RWPE1 (cell line): ENCODE results near the gene NSD1.

Experiments used
- CTCF ChIA-PET: fragments of 350-600 bp; sonication (Branson Sonifier 250); formaldehyde crosslinking; extraction: SDS; loops from one replicate; lab custom pipeline; 2021; lab: Yijun Ruan, JAX
- POLR2A ChIA-PET: fragments of 400-600 bp; formaldehyde crosslinking; extraction: SDS; loops from one replicate; lab custom pipeline; 2020; ENCODE audit warnings: antibody characterized with exemption; ENCODE audit not compliant: low non-redundant PET; lab: Yijun Ruan, JAX
- DNase-seq: peaks from one replicate; pipeline ENCODE4 v3.0.0; 2012; ENCODE audit warnings: low spot score
- H3K27ac ChIP-seq: fragments of 450-650 bp; 2 replicates; pipeline ENCODE4 v1.5.1; 2017
- CTCF ChIP-seq: fragments of 450-650 bp; conservative IDR thresholded peaks from 2 replicates; pipeline ENCODE4 v1.5.1; 2017; ENCODE audit warnings: low read depth, mild to moderate bottlenecking

The NSD1 gene

GRCh38 chr5:177209610-177210009, 76.0 kb downstream of the NSD1 start:
- ChIA-PET CTCF (interaction anchor here (0.6 kb wide), 1 partner anchor 46 kb away, joined by 3 read pairs; no protein-coding TSS in a partner anchor), POLR2A (no interaction called here)
- no peak for DNase-seq
- H3K27ac ChIP-seq, result no peak overlapping the region
- TF ChIP-seq CTCF, result no peak

GRCh38 chr5:177212242-177212641, 78.7 kb downstream of the NSD1 start:
- CTCF ChIA-PET, result interaction anchor here (0.6 kb wide), 1 partner anchor 982 kb away, joined by 4 read pairs; no protein-coding TSS in a partner anchor
- no peak overlapping the region for H3K27ac ChIP-seq
- DNase-seq, result no peak
- TF ChIP-seq CTCF, result no peak
- POLR2A ChIA-PET, result no interaction called here

GRCh38 chr5:177220576-177220975, 87.0 kb downstream of the NSD1 start:
- no peak for DNase-seq
- H3K27ac ChIP-seq, result no peak overlapping the region
- ChIA-PET POLR2A (interaction anchor here (0.6 kb wide), 1 partner anchor 312 kb away, joined by 3 read pairs; no protein-coding TSS in a partner anchor), CTCF (interaction anchor here (1.1 kb wide), 1 partner anchor 13 kb away, joined by 6 read pairs; no protein-coding TSS in a partner anchor)
- TF ChIP-seq CTCF, result no peak

- no peak for DNase-seq
- CTCF ChIA-PET, result interaction anchor here (0.6 kb wide), 1 partner anchor 22 kb away, joined by 3 read pairs; no protein-coding TSS in a partner anchor
- no peak for TF ChIP-seq CTCF
- H3K27ac ChIP-seq, result no peak overlapping the region
- POLR2A ChIA-PET, result no interaction called here
Observed at GRCh38 chr5:177222269-177222668, 88.7 kb downstream of the NSD1 start.

GRCh38 chr5:177225798-177226197, 92.2 kb downstream of the NSD1 start:
- H3K27ac ChIP-seq, result no peak overlapping the region
- ChIA-PET POLR2A (no interaction called here), CTCF (interaction anchor here (0.7 kb wide), 1 partner anchor 90 kb away, joined by 3 read pairs; no protein-coding TSS in a partner anchor)

GRCh38 chr5:177226860-177227259, 93.3 kb downstream of the NSD1 start:
- no peak for DNase-seq
- TF ChIP-seq CTCF, result no peak
- ChIA-PET CTCF (no interaction called here), POLR2A (no interaction called here)
- H3K27ac ChIP-seq, result no peak overlapping the region

More at GRCh38 chr5:177225798-177226197, 92.2 kb downstream of the NSD1 start:
- TF ChIP-seq CTCF, result no peak
- DNase-seq, result no peak
